Hematopoietic multipotent progenitor cell treated with erythropoietin and hydrocortisone succinate and interleukin-3 and kit ligand, for 17 days (in vitro differentiated cells): ENCODE data around the gene ZNF764.
"Not testable (repeated sequence)": the region's sequence is repeated elsewhere in the genome, so short reads cannot be mapped to it uniquely, and the experiment has no call there.

Experiments used
- DNase-seq: peaks from one replicate; pipeline ENCODE4 v3.0.0-alpha.2; 2015; ENCODE audit warnings: low spot score

Gene ZNF764

DNA sequence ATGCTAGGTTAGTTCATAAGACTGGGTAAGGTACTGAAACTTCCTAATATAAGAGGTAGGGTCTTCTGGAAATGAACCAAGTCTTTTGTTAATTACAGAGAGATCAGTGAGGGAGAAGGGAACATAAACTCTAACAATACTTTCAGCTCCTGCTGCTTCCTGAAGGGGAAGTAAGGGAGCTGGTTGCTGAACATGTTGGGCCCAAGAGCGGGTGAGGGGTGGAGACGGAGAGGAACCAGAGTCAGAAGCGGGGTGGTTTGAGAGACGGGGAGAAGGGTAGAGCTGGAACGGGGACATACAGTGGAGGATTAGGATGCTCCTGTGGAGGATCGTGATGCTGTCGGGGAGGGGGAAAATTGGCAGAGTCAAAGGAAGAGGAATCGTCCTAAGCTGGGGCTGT, 12.1 kb downstream of the ZNF764 start:
- no peak for DNase-seq

DNA sequence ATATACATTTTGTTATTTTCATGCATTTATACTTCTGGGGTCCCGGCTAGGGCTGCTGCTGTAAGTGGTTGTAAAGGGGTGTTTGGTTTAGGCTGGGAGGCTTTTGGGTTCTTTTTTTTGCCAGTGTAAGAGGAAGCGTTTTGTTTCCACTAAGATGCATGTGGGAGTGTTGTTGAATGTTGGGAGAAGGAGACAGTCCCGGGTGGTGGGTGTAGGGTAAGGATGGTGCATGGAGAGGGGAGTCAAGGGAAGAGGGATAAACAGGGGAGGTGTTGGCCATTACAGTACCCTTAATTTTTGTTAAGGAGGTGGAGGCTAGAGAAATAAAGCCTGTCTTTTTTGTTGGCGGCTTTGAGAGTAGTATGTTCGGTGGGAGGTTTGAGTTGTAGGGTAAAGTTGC, 15.1 kb downstream of the ZNF764 start:
- DNase-seq, result no peak

DNA sequence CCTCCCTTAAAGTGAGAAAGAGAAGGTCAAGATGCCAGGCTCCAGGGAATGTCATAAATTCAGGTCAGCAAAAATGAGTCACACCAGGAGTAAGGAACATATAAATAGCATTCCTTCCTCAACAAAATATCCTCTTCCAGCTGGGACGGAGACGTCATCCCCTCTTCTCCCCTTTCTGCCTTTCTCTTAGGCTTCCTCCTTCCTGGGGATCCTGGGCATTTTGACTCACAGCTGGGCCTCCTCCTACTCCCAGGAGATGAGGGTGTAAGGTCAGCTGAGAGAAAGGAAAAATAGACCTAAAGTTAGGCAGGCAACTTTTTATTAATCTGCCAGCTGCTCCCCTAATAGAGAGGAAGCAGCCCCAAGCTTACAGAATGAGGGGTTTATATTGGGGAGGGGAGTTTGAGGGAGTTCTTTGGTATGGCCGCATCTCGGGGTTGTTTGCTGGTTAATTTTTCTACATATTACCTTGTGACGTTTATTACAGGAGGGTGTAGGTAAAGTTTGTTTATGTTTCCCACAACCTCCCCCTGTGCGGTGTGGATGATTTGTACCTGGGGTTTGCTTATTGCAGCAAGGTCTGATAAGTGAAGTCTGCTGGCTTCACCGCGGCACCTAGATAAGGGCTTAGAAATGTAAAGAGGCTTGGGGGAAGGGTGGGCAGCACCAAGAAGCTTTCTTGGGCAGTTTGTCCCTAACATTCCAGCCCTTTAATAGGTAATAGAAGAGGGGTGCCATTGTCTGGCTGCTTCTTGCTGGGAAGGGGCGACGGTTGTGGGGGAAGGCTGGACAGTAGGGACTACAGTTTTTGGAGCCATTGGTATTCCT, 16.5 kb downstream of the ZNF764 start:
- DNase-seq, result no peak

DNA sequence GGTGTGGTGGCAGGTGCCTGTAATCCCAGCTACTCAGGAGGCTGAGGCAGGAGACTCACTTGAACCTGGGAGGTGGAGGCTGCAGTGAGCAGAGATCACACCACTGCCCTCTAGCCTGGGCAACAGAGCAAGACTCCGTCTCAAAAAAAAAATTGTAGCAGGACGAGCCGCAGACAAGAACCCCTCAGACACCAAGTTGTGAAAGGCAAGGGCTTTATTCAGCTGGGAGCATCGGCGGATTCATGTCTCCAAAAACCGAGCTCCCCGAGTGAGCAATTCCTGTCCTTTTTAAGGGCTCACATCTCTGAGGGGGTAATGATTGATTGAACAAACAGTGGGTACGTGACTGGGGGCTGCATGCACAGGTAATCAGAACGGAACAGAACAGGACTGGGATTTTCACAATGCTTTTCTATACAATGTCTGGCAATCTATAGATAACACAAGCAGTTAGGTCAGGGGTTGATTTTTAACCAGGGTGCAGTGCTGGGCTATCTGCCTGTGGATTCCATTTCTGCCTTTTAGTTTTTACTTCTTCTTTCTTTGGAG, 17.2 kb downstream of the ZNF764 start:
- not testable (repeated sequence) for DNase-seq

DNA sequence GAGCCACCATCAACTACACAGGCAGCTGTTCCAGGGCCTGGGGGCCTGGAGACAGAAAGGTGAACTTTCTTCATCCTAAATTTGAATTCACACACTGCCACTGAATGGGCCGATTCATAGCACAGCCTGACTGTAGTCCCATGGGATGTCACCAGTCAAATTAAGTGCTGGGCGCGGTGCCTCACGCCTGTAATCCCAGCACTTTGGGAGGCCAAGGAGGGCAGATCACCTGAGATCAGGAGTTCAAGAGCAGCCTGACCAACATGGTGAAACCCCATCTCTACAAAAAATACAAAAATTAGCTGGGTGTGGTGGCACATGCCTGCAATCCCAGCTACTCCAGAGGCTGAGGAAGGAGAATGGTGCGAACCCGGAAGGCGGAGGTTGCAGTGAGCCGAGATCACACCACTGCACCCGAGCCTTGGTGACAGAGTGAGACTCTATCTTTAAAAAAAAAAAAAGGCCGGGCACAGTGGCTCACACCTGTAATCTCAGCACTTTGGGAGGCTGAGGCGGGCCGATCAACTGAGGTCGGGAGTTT, 18.1 kb downstream of the ZNF764 start:
- DNase-seq, result not testable (repeated sequence)

DNA sequence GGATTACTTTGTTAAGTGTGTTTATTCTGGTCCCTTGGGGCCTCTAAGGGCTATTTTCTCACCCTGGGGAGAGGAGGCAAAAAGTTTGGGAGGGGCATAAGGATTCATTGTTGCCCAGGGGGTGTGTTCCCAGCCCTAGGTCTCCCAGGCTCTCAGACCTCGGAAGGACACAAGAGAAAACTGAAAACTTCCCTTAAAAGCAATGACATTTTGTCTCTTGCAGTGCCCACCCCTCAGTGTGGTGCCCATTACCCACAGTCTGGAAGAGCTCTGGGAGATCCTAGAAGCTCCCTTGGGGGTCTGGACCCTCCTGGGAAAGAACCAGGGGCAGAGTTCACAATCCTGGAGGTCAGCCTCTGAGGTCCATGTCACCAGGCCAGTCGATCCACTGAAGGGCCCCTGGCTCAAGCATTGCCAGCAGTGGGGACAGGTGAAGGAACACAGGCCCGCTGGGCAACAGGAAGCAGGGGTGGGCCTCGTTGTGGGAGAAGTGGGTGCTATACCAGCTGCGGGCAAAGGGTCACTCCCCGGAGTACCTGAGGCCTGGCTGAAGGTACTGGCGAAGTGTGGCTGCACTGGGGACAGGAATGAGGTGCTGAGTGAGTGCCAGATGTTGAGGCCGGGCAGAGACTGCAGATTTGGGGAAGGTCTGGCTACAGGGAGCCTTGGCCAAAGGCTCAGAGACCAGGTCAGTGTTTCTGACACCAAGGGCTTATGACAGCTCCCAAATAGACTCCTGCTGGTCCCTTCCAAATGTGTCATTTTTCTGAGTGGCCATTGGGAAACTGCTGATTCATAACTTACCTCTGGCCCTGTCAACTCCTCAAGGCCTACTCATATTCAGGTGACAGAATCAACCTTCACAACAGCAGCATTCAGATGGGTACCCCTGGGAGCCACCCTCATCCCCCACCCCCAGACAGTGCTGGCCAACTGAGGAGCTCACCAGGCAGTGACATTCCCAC, 18.9 kb downstream of the ZNF764 start:
- no peak for DNase-seq

DNA sequence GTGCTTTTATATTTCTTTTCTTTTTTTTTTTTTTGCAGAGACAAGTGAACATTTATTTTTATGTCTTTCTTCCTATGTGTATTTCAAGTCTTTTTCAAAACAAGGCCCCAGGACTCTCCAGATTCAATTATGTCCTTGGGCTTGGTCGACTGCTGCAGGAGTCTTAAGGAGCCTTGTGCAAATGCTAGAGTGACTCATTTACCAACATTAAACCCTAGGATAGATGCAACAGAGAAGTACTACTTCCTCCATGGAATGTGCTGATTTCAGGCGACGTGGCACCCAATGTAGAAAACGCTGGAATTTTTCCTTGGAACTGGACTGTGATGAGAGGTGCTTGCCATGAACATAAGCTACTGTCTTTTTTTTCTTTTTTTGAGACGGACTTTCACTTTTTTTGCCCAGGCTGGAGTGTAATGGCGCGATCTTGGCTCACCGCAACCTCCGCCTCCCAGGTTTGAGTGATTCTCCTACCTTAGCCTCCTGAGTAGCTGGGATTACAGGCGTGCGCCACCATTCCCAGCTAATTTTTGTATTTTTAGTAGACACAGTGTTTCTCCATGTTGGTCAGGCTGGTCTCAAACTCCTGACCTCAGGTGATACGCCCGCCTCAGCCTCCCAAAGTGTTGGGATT, 21.7 kb downstream of the ZNF764 start:
- not testable (repeated sequence) for DNase-seq

DNA sequence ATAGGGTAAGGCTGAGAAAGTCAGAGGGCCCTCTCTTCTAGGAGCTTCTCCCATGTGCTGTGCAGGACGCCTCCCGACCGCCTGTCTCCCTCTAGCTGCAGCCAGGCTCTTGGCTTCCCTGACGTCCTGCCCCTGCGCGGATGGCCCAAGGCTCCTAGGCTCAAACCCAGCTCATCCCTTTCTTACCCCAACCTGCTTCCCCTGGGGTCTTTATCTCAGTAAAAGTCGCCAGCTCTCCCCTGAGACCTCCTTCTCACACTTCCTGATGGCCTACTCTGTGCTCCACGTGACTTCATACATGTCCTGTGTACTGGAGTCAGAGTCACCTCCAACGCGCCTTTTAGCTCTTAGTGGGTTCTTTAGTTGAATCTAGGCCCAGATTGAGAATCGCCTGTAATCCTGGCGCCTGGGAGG, 22.4 kb downstream of the ZNF764 start:
- DNase-seq, result peak; percentile 71

DNA sequence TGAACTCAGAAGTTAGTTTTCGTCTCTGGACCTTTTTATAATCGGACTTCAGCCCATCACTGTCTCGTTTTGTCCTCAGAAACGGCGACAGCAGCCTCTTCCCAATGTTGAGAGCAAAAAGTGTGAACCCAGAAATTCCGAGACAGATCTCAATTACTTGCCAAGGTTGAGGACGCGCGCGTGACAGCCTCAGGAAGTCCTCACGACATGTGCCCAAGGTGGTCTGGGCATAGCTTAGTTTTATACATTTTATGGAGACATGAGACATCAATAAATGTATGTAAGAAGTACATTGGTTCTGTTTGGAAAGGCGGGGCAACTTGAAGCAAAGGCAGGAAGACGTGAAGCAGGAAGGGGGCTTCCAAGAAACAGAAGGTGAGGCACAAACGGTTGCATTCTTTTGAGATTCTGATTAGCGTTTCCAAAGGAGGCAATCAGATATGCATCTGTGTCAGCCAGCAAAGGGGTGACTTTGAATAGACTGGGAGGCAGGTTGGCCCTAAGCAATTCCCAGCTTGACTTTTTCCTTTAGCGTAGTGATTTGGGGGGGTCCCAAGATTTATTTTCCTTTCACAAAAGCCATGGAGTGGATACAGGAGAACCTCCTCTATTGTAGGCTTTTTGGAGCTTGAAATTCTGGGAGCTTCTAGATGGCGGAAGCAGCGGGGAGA, 22.9 kb downstream of the ZNF764 start:
- no peak for DNase-seq

DNA sequence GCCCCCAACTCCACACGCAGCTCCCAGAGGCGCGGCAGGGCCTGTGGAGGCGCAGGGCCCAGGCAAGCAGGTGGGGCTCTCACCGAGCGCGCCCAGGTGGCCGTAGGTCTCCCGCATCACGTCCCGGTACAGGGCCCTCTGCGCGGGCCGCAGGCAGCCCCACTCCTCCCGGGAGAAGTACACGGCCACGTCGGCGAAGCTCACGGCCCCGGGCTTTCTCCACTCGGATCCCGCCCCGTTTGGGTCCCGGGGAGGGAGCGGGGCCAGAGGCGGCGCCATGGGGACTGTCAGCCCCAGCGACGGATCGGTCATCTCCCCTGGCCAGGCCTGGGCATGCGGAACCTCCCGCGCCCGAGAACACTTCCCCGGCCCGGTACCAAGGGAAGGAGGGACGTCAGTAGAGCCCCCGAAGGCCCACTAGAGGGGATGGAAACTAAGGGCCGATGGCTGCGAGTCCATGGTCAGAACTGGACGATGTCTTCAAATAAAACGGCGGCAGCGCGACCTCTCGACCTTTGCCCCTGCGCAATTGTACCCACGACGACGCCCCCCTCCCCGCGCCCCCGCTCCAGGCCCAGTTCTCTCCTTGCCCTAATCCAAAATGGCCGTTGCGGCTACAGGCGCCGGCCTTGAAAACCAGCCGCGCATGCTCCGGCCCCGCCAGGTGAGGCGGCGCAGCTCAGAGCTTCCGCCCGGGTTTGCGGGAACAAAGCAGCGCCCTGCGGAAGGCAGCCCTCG, 23.6 kb downstream of the ZNF764 start, which contains the start of gene ZNF747:
TSS of gene ZNF747 (minus strand) at position 491 of the 738 bp plus-strand sequence. CDS start at position 312, 179 bp downstream.
- peak; percentile 91 for DNase-seq

DNA sequence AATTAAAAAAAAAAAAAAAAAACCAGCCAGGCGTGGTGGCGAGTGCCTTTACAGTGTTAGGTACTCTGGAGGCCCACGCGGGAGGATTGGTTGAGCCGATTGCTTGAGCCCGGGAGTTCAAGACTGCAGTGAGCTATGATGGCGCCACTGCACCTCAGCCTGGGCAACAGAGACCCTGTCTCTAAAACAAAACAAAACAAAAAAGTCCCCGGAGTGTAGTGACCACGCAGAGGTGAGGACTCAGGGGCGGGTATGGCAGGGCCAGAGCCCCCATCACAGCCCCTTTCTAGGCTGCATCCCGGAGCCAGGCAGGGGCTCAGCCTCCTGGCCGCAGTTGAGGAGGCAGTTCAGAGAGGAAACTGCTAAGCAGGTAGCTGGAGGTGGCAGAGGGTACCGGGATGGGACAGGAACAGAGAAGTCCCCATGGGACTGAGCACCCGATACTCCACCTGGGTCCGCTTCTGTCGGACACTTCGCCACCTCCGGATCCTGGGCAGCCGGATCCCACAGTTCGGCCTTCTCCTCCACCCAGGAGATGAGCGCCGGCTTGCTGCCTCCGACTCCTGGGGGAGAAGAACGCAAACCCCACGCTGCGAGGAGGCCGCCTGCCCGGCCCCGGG, 24.3 kb downstream of the ZNF764 start:
- DNase-seq, result peak; percentile 18

DNA sequence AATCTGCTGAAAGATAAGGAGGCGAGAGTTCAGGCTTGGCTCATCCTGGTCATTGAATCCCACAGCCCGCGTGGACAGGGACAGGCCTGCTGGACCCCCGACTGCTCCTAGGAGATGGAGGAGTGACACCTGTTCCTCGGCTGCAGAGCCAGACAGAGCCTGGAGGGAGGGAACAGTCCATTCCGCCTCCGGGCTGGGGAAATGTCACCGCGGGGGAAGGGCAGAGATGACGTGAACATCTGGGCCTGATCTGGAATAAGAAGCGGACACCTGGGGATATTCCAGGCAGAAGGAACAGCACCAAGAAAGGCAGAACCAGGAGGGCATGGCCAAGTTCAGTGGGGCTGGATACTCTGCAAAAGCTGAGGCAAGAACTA, 25.0 kb downstream of the ZNF764 start:
- no peak for DNase-seq

DNA sequence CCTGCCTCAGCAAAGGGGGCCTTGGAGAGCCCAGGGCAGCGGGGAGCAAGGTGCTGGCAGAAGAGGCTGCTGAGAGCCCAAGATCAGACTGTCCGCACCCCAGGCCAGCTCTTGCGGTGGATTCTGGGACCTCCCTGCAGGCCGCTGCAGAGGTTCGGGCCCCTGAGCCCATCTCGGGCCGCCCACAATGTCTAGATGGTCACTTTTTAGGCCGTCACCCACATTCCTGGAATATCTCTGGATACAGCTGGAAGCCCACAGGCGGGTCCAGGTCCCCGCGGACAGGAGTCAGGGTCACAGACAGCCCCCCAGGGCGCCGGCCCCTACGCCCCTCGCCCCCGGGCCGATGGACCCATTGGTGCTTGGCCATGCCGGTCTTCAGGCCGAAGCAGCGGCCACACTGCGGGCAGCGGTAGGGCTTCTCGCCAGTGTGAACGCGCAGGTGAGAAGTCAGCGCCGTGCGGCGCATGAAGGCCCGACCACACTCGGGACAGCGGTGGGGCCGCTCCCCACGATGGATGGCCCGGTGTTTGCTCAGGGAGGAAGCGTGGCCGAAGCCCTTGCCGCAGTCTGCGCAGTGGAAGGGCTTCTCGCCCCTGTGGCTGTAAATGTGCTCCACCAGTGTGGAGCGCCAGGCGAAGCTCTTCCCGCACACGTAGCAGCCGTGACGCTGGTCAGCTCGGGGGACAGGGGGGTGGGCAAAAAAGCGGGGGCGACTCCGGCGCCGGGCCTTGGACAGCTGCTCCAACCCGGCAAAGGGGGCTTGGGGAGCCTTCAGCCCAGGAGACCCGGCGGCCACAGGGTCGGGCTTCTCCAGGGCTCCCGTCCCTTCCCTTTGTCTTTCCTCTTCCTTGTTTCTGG, 25.7 kb downstream of the ZNF764 start:
- no peak for DNase-seq

DNA sequence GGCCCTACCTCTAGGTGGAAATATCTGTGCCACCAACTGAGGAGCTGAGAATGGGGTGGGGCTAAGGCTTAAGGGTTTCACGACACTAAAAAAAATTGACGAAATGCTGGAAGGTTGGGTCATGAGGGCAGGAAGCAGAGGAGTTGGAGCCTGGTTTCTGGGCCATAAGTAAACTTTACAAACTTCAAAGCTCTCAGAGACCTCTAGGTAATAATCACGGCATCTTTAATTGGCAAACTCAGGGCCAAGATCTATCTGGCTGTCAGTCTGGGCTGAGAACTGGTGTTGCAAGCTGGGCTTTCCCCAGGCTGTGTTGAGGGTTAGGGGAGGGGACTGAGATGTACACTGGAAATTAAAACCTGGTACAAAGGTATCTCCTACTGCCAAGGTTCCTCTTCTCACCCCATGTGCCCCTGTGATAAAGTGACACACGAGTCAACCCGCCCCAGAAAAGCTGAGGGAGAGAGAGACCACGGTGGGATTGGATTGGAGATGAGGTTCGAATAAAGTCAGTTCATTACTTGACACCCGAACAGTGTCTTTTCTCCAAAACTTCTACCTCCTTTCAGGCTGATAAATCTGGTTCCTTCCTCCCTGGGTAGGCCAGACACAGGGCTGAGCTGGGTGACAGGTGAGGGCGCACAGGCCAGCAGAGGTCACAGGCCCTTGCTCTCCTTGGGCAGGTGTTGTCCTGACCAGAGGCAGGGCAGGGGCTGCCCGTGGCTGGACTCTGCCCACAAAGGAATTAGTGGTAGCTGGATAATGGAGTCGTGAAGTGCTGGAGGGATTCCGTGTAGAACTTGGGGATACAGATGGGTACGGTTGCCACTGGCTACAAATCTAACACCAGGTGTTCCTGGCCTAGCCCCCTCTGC, 27.8 kb downstream of the ZNF764 start:
- DNase-seq, result no peak

DNA sequence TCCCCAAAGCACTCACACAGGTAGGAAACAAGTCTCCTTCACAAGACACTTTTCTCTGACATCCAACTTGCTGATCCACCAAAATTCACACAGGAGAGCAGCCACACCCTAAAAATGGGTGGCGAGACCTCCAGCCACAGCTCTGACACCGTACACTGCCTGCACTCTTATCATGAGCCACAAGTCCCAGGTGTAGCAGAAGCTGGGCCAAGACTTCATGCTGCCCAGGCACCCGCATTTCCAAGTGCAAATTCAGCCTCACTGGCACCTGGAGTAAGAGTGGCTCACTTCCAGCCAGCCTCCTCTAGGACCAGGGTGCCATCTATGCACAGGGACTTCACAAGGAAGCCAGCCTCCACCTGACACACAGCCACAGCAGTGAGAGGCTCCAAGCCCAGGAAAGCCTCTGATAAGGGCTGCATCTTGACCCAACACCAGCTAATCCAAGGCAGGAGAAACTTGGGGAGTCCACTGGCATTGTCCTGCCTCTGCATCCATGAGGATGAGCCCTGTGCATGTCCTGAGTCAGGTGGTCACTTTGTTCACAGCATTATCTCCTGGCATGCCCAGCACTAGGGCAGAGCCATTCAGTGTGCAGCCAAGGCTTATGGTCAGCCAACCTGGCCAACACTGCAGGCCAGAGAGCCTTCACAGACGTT, 29.2 kb downstream of the ZNF764 start:
- peak; percentile 45 for DNase-seq

DNA sequence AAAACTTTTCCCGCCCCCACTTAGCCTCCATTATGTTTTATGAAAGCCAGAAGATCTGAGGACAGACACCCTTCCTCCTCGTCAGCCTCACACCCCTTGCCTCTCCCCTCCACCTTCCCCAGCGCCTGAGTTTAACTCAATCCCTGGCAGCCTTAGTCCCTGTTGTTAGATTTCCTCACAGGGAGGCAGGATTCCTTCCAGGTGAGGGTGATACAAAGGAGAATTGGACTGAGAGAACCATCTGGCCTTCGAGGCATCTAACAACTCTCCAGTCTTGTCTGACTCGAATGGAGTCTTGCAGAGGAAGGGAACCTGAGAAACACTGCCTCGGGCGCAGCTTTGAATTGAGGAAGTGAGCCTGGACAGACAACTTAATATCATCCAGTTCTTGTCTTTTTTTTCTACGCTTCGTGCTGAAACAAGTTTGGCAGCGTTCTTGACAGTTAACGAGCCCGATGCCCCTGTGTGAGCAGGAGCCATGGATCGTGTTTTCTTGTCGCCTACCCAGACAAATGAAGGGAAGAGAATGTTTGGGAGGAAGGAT, 30.5 kb downstream of the ZNF764 start:
- no peak for DNase-seq
